HG02571 (cell line): ENCODE results near the gene NXPE2.

Experiments
- ATAC-seq: cut with Tn5 transposase; IDR thresholded peaks from one replicate; pipeline ENCODE4 v1.9.1; 2021; ENCODE audit warnings: mild to moderate bottlenecking, moderate library complexity; ENCODE audit not compliant: unreplicated experiment

Gene NXPE2

GRCh38 chr11:114738954-114739353 lies 60.6 kb downstream of the NXPE2 start:
- no peak for ATAC-seq

- ATAC-seq: no peak
Observed at GRCh38 chr11:114745150-114745671, 66.9 kb downstream of the NXPE2 start.

GRCh38 chr11:114746013-114746412 lies 67.7 kb downstream of the NXPE2 start:
- ATAC-seq: no peak
